CD14-positive monocyte (primary cell): ENCODE results near the gene CNTN4. TPM values are rescaled to one million over a fixed set of nuclear protein-coding genes. Genes with fewer than 3 reads are reported as not detected.

Source experiments
- DNase-seq, 3 donors: peaks; one replicate each; pipeline ENCODE4 v3.0.0-alpha.2; 2011 to 2022
- H2AFZ ChIP-seq: 2 replicates; pipeline ENCODE4 v1.6.0; 2012; ENCODE audit warnings: mild to moderate bottlenecking, low read depth, low read length, inconsistent platforms; ENCODE audit not compliant: insufficient read depth, poor library complexity, severe bottlenecking
- H3K27ac ChIP-seq, 2 donors: 1 replicate in 1 of 2; 2 replicates in 1 of 2; pipeline ENCODE4 v1.5.1; 2012 to 2013; ENCODE audit warnings: low read length in 2 of 2, control low read depth in 1 of 2, inconsistent platforms in 1 of 2, low read depth in 1 of 2, mild to moderate bottlenecking in 1 of 2
- H3K27me3 ChIP-seq, 2 donors: one replicate each; pipeline versions ENCODE4 v1.6.0 to v1.6.1; 2011 to 2013; ENCODE audit warnings: low read length in 2 of 2; ENCODE audit not compliant: control insufficient read depth in 2 of 2, insufficient read depth in 2 of 2
- H3K36me3 ChIP-seq, 2 donors: replicated peaks in 1 of 2; 1 replicate in 1 of 2; 2 replicates in 1 of 2; pipeline versions ENCODE4 v1.5.1 to v1.6.1; 2012 to 2013; ENCODE audit warnings: low read length in 2 of 2, control low read depth in 1 of 2, inconsistent platforms in 1 of 2, mild to moderate bottlenecking in 1 of 2; ENCODE audit not compliant: insufficient read depth in 2 of 2, control insufficient read depth in 1 of 2
- H3K4me1 ChIP-seq, 2 donors: 1 replicate in 1 of 2; 2 replicates in 1 of 2; pipeline versions ENCODE4 v1.5.1 to v1.6.1; 2012 to 2013; ENCODE audit warnings: low read length in 2 of 2, control low read depth in 1 of 2, inconsistent platforms in 1 of 2, mild to moderate bottlenecking in 1 of 2, moderate library complexity in 1 of 2; ENCODE audit not compliant: insufficient read depth in 2 of 2, control insufficient read depth in 1 of 2
- H3K4me2 ChIP-seq: replicated peaks from 2 replicates; pipeline ENCODE3; 2012; ENCODE audit warnings: low read length, moderate library complexity, mild to moderate bottlenecking; ENCODE audit not compliant: poor library complexity, severe bottlenecking; ENCODE audit errors: extremely low read depth
- H3K4me3 ChIP-seq, 3 experiments: fragments of 200-600 bp in 1 of 3; sonication (generic) in 1 of 3; replicated peaks in 1 of 3; 1 replicate in 2 of 3; 2 replicates in 1 of 3; pipeline ENCODE4 v1.5.1; 2011 to 2013; ENCODE audit warnings: low read length in 3 of 3, mild to moderate bottlenecking in 3 of 3, control low read depth in 2 of 3, low read depth in 2 of 3, inconsistent platforms in 1 of 3, moderate library complexity in 1 of 3
- H3K79me2 ChIP-seq: 2 replicates; pipeline ENCODE4 v1.6.0; 2012; ENCODE audit warnings: mild to moderate bottlenecking, control low read depth, inconsistent platforms, low read length, moderate library complexity; ENCODE audit not compliant: insufficient read depth
- H3K9ac ChIP-seq: 2 replicates; pipeline ENCODE4 v1.6.0; 2017; ENCODE audit warnings: low read length, mild to moderate bottlenecking; ENCODE audit not compliant: insufficient read depth, poor library complexity, severe bottlenecking
- H3K9me3 ChIP-seq, 2 donors: replicated peaks in 1 of 2; 1 replicate in 1 of 2; 2 replicates in 1 of 2; pipeline versions ENCODE4 v1.5.1 to v1.6.1; 2012 to 2013; ENCODE audit warnings: low read length in 2 of 2, control low read depth in 1 of 2; ENCODE audit not compliant: control insufficient read depth in 1 of 2, insufficient read depth in 1 of 2
- H4K20me1 ChIP-seq: 2 replicates; pipeline ENCODE4 v1.6.0; 2012; ENCODE audit warnings: mild to moderate bottlenecking, low read length, control low read depth, moderate library complexity; ENCODE audit not compliant: insufficient read depth
- H3K27ac Mint-ChIP-seq, 7 donors: one replicate each; pipeline ENCODE4 v1.8.0; 2020; ENCODE audit warnings: mild to moderate bottlenecking in 7 of 7, mixed read lengths in 7 of 7, moderate library complexity in 6 of 7, inconsistent platforms in 2 of 7
- H3K27me3 Mint-ChIP-seq, 3 donors: one replicate each; pipeline ENCODE4 v1.8.0; 2021 to 2022; ENCODE audit warnings: low read depth in 3 of 3, mild to moderate bottlenecking in 3 of 3, mixed read lengths in 3 of 3, moderate library complexity in 3 of 3, inconsistent platforms in 1 of 3
- H3K36me3 Mint-ChIP-seq, 2 donors: one replicate each; pipeline ENCODE4 v1.8.0; 2020; ENCODE audit warnings: mixed read lengths in 2 of 2, inconsistent platforms in 1 of 2, mild to moderate bottlenecking in 1 of 2
- H3K4me1 Mint-ChIP-seq: one replicate; pipeline ENCODE4 v1.8.0; 2020; ENCODE audit warnings: mild to moderate bottlenecking, mixed read lengths
- H3K4me3 Mint-ChIP-seq, 2 donors: one replicate each; pipeline ENCODE4 v1.8.0; 2020; ENCODE audit warnings: mild to moderate bottlenecking in 2 of 2, mixed read lengths in 2 of 2, moderate library complexity in 1 of 2
- H3K9me3 Mint-ChIP-seq, 7 donors: one replicate each; pipeline ENCODE4 v1.8.0; 2020 to 2022; ENCODE audit warnings: mixed read lengths in 7 of 7, mild to moderate bottlenecking in 6 of 7, moderate library complexity in 6 of 7, inconsistent platforms in 2 of 7
- CTCF ChIP-seq: fragments of 200-600 bp; IDR thresholded peaks from one replicate; pipeline ENCODE4 v1.8.0; 2022; ENCODE audit warnings: antibody characterized with exemption, mild to moderate bottlenecking
- WGBS: methylation state at CpG from one replicate; pipeline ENCODE4 v1.1.5; 2013; ENCODE audit warnings: missing lambda C conversion rate; ENCODE audit not compliant: insufficient coverage; 5-methylcytosine and 5-hydroxymethylcytosine counted together
- intact Hi-C, 2 donors: fragments of 100-400 bp; cut with micrococcal nuclease; formaldehyde crosslinking; loops; one replicate each; pipeline versions ENCODE4 v1.15.0 to v1.15.1; 2023
- polyA plus RNA-seq, 3 donors: library from polyadenylated mRNA; depleted of rRNA in 1 of 3; unstranded in 2 of 3; stranded (reverse) in 1 of 3; fragments of 300-500 nt in 2 of 3; fragments of >200 nt in 1 of 3; fragmentation: Illumina TruSeq in 2 of 3; gene quantifications; 1 replicate in 2 of 3; 2 replicates in 1 of 3; pipeline ENCODE4 v1.2.3, GENCODE V29; 2012 to 2021

Gene CNTN4
- polyA plus RNA-seq, 3 donors: not detected

GRCh38 chr3:2148561-2149340 is 50.1 kb downstream of the CNTN4 start:
- peaks cover 0 to 11% (median 2%) of the 10 kb centered on the region in 7 donors for H3K9me3 Mint-ChIP-seq
- Histone ChIP-seq H3K9me3 (no peaks in the 10 kb centered on the region), H3K4me3 (no peak overlapping the region), H3K79me2 (no peaks in the 10 kb centered on the region), H2AFZ (no peak overlapping the region), H4K20me1 (no peaks in the 10 kb centered on the region), H3K9ac (no peak overlapping the region), H3K4me2 (no peak overlapping the region), H3K27me3 (no peaks in the 10 kb centered on the region), H3K4me1 (no peaks in the 10 kb centered on the region), H3K27ac (no peak overlapping the region), H3K36me3 (no peaks in the 10 kb centered on the region)
- no peaks in the 10 kb centered on the region for H3K36me3 Mint-ChIP-seq
- TF ChIP-seq CTCF: no peak
- intact Hi-C loops: no loop called here
- no peaks in the 10 kb centered on the region for H3K27me3 Mint-ChIP-seq
- 100% methylated on average over 3 of the region's 10 CpGs for WGBS
- no peak for DNase-seq
- H3K27ac Mint-ChIP-seq: no peak overlapping the region
- H3K4me1 Mint-ChIP-seq: no peaks in the 10 kb centered on the region
- no peak overlapping the region for H3K4me3 Mint-ChIP-seq

- DNase-seq: no peak
- TF ChIP-seq CTCF: no peak
- H3K4me1 ChIP-seq: no peaks in the 10 kb centered on the region
- Mint-ChIP-seq H3K4me3 (no peak overlapping the region), H3K27me3 (no peaks in the 10 kb centered on the region), H3K4me1 (no peaks in the 10 kb centered on the region), H3K9me3 (peaks cover 0 to 7% (median 3%) of the 10 kb centered on the region in 7 donors), H3K36me3 (no peaks in the 10 kb centered on the region), H3K27ac (no peak overlapping the region)
- no peaks in the 10 kb centered on the region for H3K27me3 ChIP-seq
- 100% methylated on average over 1 of the region's 2 CpGs for whole genome bisulfite sequencing
- H3K9me3 ChIP-seq: no peaks in the 10 kb centered on the region
- H3K79me2 ChIP-seq: no peaks in the 10 kb centered on the region
- no peak overlapping the region for H3K4me2 ChIP-seq
- H3K9ac ChIP-seq: no peak overlapping the region
- no peaks in the 10 kb centered on the region for H3K36me3 ChIP-seq
- H2AFZ ChIP-seq: no peak overlapping the region
- no peaks in the 10 kb centered on the region for H4K20me1 ChIP-seq
- no peak overlapping the region for H3K27ac ChIP-seq
- intact Hi-C loops: no loop called here
- H3K4me3 ChIP-seq: no peak overlapping the region
Measured at GRCh38 chr3:2153053-2153452, 54.4 kb downstream of the CNTN4 start.
